K562 (cell line): Measurements from ENCODE around the gene CTF1. TPM values are rescaled to one million over a fixed set of nuclear protein-coding genes. Genes with fewer than 3 reads are reported as not detected.

ENCODE experiments used
- HEY1 ChIP-seq: fragments of 250-450 bp; sonication (Bioruptor Pico); IDR thresholded peaks from 2 replicates; pipeline ENCODE4 v1.5.0; 2020; ENCODE audit warnings: mild to moderate bottlenecking, moderate library complexity, borderline replicate concordance
- NBN ChIP-seq: fragments of 450-650 bp; IDR thresholded peaks from 2 replicates; pipeline ENCODE4 v1.6.1; 2016; ENCODE audit warnings: low read depth, mild to moderate bottlenecking
- NCOA4 ChIP-seq: fragments of 450-650 bp; IDR thresholded peaks from 2 replicates; pipeline ENCODE4 v1.6.1; 2018; ENCODE audit warnings: mild to moderate bottlenecking; ENCODE audit not compliant: partially characterized antibody
- NR0B1 ChIP-seq: fragments of 450-650 bp; IDR thresholded peaks from one replicate; pipeline ENCODE4 v1.6.1; 2018; ENCODE audit warnings: mild to moderate bottlenecking, moderate library complexity; ENCODE audit not compliant: partially characterized antibody
- RCOR1 ChIP-seq, 2 experiments: IDR thresholded peaks; 2 replicates each; pipeline ENCODE4 v1.6.1; 2012; ENCODE audit warnings: low read depth in 2 of 2, low read length in 2 of 2, borderline replicate concordance in 1 of 2, improper control_type of control experiment in 1 of 2
- TCF7 ChIP-seq: sonication (generic); IDR thresholded peaks from 2 replicates; pipeline ENCODE4 v1.6.1; 2016; ENCODE audit warnings: antibody characterized with exemption, borderline replicate concordance
- THAP12 ChIP-seq: fragments of 250-450 bp; sonication (Bioruptor Pico); IDR thresholded peaks from 2 replicates; pipeline ENCODE4 v1.9.0; 2021; ENCODE audit warnings: mild to moderate bottlenecking, inconsistent platforms
- ZBTB5 ChIP-seq: fragments of 450-650 bp; IDR thresholded peaks from 2 replicates; pipeline ENCODE4 v1.6.1; 2017; ENCODE audit warnings: antibody characterized with exemption
- ZC3H11A ChIP-seq: IDR thresholded peaks from 2 replicates; pipeline ENCODE4 v1.6.1; 2012; ENCODE audit warnings: low read depth, low read length, improper control_type of control experiment
- polyA plus RNA-seq, 8 experiments: library from polyadenylated mRNA; depleted of rRNA in 4 of 8; stranded (reverse) in 5 of 8; unstranded in 3 of 8; fragments of >200 nt; fragmentation: Nextera tagmentation in 2 of 8; fragmentation: Illumina TruSeq in 1 of 8; extraction: Ambion mirVana in 2 of 8; extraction: Trizol in 1 of 8; gene quantifications; 2 replicates each; pipeline versions ENCODE4 v1.2.1 to v1.2.3, GENCODE V29; 2011 to 2014; ENCODE audit warnings: inconsistent platforms in 1 of 8, missing spikeins in 1 of 8
- total RNA-seq, 7 experiments: library from RNA; depleted of rRNA in 6 of 7; stranded (reverse); fragments of >200 nt in 6 of 7; fragmentation: Illumina TruSeq in 2 of 7; extraction: Trizol in 2 of 7; gene quantifications; 2 replicates each; pipeline versions ENCODE4 v1.2.1 to v1.2.3, GENCODE V29; 2011 to 2021; ENCODE audit warnings: low replicate concordance in 1 of 7
- TF ChIP-seq, protein P1 (sequence below): fragments of 450-650 bp; formaldehyde crosslinking; IDR thresholded peaks from 2 replicates; pipeline ENCODE4 v1.4.0; 2020; ENCODE audit warnings: mild to moderate bottlenecking, moderate library complexity
- TF ChIP-seq, protein P2 (sequence below): IDR thresholded peaks from 3 replicates; pipeline ENCODE4 v1.6.1; 2011; ENCODE audit warnings: borderline replicate concordance, mild to moderate bottlenecking, moderate library complexity; ENCODE audit not compliant: insufficient read length; ENCODE audit errors: extremely low read depth

CTF1 gene
- total and polyA plus RNA-seq, 9 of the 15 experiments (the other 6 are each of a cell fraction or from before 2014, with no cell fraction given) = 0.24 to 2.5 (median 0.44) TPM

DNA sequence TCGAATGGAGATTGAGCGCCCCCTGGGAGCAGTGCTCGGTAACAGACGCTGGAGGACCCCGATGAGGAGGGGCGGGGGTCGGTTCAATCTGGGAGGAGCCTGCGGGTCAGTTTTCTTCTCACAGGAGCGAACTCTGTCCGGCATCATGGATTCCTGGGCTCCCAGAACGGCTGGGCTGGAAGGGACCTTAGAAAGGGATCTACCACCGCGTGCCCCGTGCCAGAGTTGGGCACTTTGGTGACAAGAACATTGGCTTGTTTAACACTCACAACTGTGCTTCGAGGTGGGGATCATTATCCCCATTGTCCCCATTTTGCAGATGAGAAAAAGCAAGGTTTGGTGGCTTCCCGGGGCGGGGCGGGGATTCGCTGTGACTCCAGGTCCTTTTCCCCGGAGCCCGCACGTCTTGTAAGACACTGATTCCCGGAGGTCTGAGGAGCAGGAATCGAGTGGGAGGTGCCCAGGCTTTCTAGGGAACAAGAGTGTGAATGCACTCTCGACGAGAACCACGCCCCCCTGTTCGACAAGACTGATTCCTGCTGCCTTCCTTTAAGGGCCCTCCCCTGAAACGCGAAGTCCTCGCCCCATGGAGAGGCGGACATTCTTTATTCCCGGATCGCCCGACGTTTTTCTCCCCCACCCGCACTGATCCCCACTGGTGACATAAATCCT, 25.5 kb downstream of the CTF1 start (continued):
- TF ChIP-seq THAP12 (no peak), NCOA4 (no peak), ZC3H11A (no peak), RCOR1 (IDR thresholded peaks at IDR 0.05; ENCODE audit: borderline replicate concordance in 1 of 2, low read depth in 2 of 2, low read length in 2 of 2) (peak in 1 of 2 experiments; percentile 39; a peak in 1 of 4 replicates), HEY1 (no peak), NR0B1 (no peak), NBN (peak; percentile 16; the same call in 1 of the 2 replicates), TCF7 (no peak), ZBTB5 (no peak)
- TF ChIP-seq, protein P1, sequence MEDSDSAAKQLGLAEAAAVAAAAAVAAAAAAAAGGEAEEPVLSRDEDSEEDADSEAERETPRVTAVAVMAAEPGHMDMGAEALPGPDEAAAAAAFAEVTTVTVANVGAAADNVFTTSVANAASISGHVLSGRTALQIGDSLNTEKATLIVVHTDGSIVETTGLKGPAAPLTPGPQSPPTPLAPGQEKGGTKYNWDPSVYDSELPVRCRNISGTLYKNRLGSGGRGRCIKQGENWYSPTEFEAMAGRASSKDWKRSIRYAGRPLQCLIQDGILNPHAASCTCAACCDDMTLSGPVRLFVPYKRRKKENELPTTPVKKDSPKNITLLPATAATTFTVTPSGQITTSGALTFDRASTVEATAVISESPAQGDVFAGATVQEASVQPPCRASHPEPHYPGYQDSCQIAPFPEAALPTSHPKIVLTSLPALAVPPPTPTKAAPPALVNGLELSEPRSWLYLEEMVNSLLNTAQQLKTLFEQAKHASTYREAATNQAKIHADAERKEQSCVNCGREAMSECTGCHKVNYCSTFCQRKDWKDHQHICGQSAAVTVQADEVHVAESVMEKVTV = peak; percentile 49
- TF ChIP-seq, protein P2, sequence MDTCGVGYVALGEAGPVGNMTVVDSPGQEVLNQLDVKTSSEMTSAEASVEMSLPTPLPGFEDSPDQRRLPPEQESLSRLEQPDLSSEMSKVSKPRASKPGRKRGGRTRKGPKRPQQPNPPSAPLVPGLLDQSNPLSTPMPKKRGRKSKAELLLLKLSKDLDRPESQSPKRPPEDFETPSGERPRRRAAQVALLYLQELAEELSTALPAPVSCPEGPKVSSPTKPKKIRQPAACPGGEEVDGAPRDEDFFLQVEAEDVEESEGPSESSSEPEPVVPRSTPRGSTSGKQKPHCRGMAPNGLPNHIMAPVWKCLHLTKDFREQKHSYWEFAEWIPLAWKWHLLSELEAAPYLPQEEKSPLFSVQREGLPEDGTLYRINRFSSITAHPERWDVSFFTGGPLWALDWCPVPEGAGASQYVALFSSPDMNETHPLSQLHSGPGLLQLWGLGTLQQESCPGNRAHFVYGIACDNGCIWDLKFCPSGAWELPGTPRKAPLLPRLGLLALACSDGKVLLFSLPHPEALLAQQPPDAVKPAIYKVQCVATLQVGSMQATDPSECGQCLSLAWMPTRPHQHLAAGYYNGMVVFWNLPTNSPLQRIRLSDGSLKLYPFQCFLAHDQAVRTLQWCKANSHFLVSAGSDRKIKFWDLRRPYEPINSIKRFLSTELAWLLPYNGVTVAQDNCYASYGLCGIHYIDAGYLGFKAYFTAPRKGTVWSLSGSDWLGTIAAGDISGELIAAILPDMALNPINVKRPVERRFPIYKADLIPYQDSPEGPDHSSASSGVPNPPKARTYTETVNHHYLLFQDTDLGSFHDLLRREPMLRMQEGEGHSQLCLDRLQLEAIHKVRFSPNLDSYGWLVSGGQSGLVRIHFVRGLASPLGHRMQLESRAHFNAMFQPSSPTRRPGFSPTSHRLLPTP = no peak
